ENCODE measurements around the gene SLC41A3. TPM values are rescaled to one million over a fixed set of nuclear protein-coding genes. Genes with fewer than 3 reads are reported as not detected.

SLC41A3 gene
- total and polyA plus RNA-seq, 10 of the 15 experiments (the other 5 are each of a cell fraction or from before 2014, with no cell fraction given) = 8.3 to 29.5 (median 16.7) TPM

- no peak for FAIRE-seq
- intact Hi-C loops (cut with micrococcal nuclease; ENCODE audit: unreplicated experiment) = no loop called here
Observed at GRCh38 chr3:126104742-126105605, 21.1 kb upstream of the SLC41A3 start.

More at GRCh38 chr3:126104742-126105605, 21.1 kb upstream of the SLC41A3 start:
- DNase-seq (ENCODE audit: low read depth, low spot score) (no peak), ATAC-seq (no peak)
- CTCF ChIA-PET = no interaction called here
- no TSS peak for BruUV-seq (replicated peaks)
- RAD21 ChIA-PET (ENCODE audit: unreplicated experiment) = no interaction called here
- WGBS (ENCODE audit: insufficient coverage, insufficient replicate concordance, low lambda C conversion rate, missing lambda C conversion rate) = 21% methylated on average over 15 of the region's 15 CpGs
- Histone ChIP-seq H3K27ac (ENCODE audit: control insufficient read depth, insufficient read depth) (no peak overlapping the region), H3K4me2 (ENCODE audit: control insufficient read depth, insufficient read depth) (no peak overlapping the region), H3K9me3 (replicated peaks; ENCODE audit: control insufficient read depth, insufficient read depth, low read length) (no peaks in the 10 kb centered on the region), H3K27me3 (replicated peaks in 1 of 2; ENCODE audit: control insufficient read depth in 2 of 2, insufficient read depth in 2 of 2, low read length in 1 of 2) (peaks cover 0 to under 1% of the 10 kb centered on the region in 2 experiments; a peak in 1 of 4 replicates), H3K9ac (ENCODE audit: control insufficient read depth, insufficient read depth, low read length) (no peak overlapping the region), H2AFZ (ENCODE audit: control insufficient read depth, low read depth, low read length) (no peak overlapping the region), H4K20me1 (ENCODE audit: control insufficient read depth, insufficient read depth) (no peaks in the 10 kb centered on the region; the same call in 1 of the 2 replicates), H3K36me3 (ENCODE audit: control insufficient read depth in 2 of 2, insufficient read depth in 2 of 2, low read length in 1 of 2) (no peaks in the 10 kb centered on the region), H3K79me2 (ENCODE audit: control insufficient read depth, insufficient read depth, low read length) (no peaks in the 10 kb centered on the region), H3K4me3 (no peak overlapping the region), H3K4me1 (ENCODE audit: control insufficient read depth, insufficient read depth, low read length) (peaks cover 10% of the 10 kb centered on the region; the same call in 1 of the 2 replicates)
- in situ Hi-C loops (cut with MboI) = no loop called here
- SMC1A ChIA-PET (ENCODE audit: uncharacterized antibody, unreplicated experiment) = no interaction called here
- POLR2A ChIA-PET = no interaction called here
- no peak for TF ChIP-seq MLLT1 (IDR thresholded peaks at IDR 0.05)
- no peak for TF ChIP-seq EP300 (IDR thresholded peaks at IDR 0.05; ENCODE audit: borderline replicate concordance in 1 of 2, control insufficient read depth in 1 of 2, low read depth in 2 of 2, low read length in 2 of 2)
